GM19025 (cell line): ENCODE measurements around the gene IL15RA.

Source experiments
- ATAC-seq: cut with Tn5 transposase; IDR thresholded peaks from one replicate; pipeline ENCODE4 v1.9.1; 2021; ENCODE audit warnings: mild to moderate bottlenecking, low read depth, moderate library complexity; ENCODE audit not compliant: unreplicated experiment

IL15RA gene

GRCh38 chr10:5977471-5978229 lies at the start of gene IL15RA:
Gene IL15RA, minus strand, starts transcription at chr10:5977543. Its CDS starts 51 bp downstream, at chr10:5977492.
- ATAC-seq = peak; percentile 56

- no peak for ATAC-seq
These were observed 48.4 kb upstream of the IL15RA start for GRCh38 chr10:6025683-6026255.

GRCh38 chr10:6024334-6024682 lies 47.0 kb upstream of the IL15RA start:
- ATAC-seq = no peak

GRCh38 chr10:6023661-6024333 lies 46.5 kb upstream of the IL15RA start:
- no peak for ATAC-seq

- no peak for ATAC-seq
These were observed 45.3 kb upstream of the IL15RA start for GRCh38 chr10:6022660-6023059.

GRCh38 chr10:6020826-6021225 lies 43.5 kb upstream of the IL15RA start:
- ATAC-seq = no peak

GRCh38 chr10:6019796-6020195 lies 42.5 kb upstream of the IL15RA start:
- no peak for ATAC-seq

GRCh38 chr10:6019010-6019782 lies 41.9 kb upstream of the IL15RA start:
- ATAC-seq = no peak

- ATAC-seq = no peak
These were observed 41.1 kb upstream of the IL15RA start for GRCh38 chr10:6018422-6018821.

- ATAC-seq = no peak
These were observed 40.5 kb upstream of the IL15RA start for GRCh38 chr10:6017781-6018354.

GRCh38 chr10:6014241-6014761 lies 37.0 kb upstream of the IL15RA start:
- no peak for ATAC-seq

GRCh38 chr10:6013413-6014192 lies 36.3 kb upstream of the IL15RA start:
- ATAC-seq = no peak

GRCh38 chr10:6012121-6012905 lies 35.0 kb upstream of the IL15RA start:
- no peak for ATAC-seq

- ATAC-seq = no peak
These were observed 34.2 kb upstream of the IL15RA start for GRCh38 chr10:6011558-6011957.

GRCh38 chr10:6010569-6010968 lies 33.2 kb upstream of the IL15RA start:
- no peak for ATAC-seq

GRCh38 chr10:6009961-6010360 lies 32.6 kb upstream of the IL15RA start:
- ATAC-seq = no peak

- no peak for ATAC-seq
These were observed 31.8 kb upstream of the IL15RA start for GRCh38 chr10:6009150-6009549.

- ATAC-seq = no peak
These were observed 31.3 kb upstream of the IL15RA start for GRCh38 chr10:6008497-6009142.
